HEK293 (cell line): ENCODE results near the gene ANAPC2.

Experiments used
- ZBTB17 ChIP-seq: fragments of 450-650 bp; formaldehyde crosslinking; IDR thresholded peaks from 2 replicates; pipeline ENCODE4 v1.5.1; 2016; ENCODE audit warnings: missing biosample characterization, missing genetic modification characterization
- ZNF138 ChIP-seq: fragments of 450-650 bp; formaldehyde crosslinking; IDR thresholded peaks from 2 replicates; pipeline ENCODE4 v1.5.1; 2016; ENCODE audit warnings: missing biosample characterization, missing genetic modification characterization, borderline replicate concordance
- ZNF146 ChIP-seq: fragments of 450-650 bp; formaldehyde crosslinking; IDR thresholded peaks from 2 replicates; pipeline ENCODE4 v1.5.1; 2016; ENCODE audit warnings: missing biosample characterization, missing genetic modification characterization
- ZNF239 ChIP-seq: fragments of 450-650 bp; formaldehyde crosslinking; IDR thresholded peaks from 2 replicates; pipeline ENCODE4 v1.5.1; 2016; ENCODE audit warnings: missing biosample characterization, missing genetic modification characterization
- ZNF37A ChIP-seq: fragments of 450-650 bp; IDR thresholded peaks from 2 replicates; pipeline ENCODE4 v1.5.1; 2018; ENCODE audit warnings: missing biosample characterization, missing genetic modification characterization
- TF ChIP-seq, protein P1 (sequence below): fragments of 450-650 bp; formaldehyde crosslinking; IDR thresholded peaks from 2 replicates; pipeline ENCODE4 v1.5.1; 2016; ENCODE audit warnings: missing biosample characterization, missing genetic modification characterization
- TF ChIP-seq, protein P2 (sequence below): fragments of 450-650 bp; IDR thresholded peaks from 2 replicates; pipeline ENCODE4 v1.5.1; 2018; ENCODE audit warnings: missing biosample characterization, missing genetic modification characterization

DNA sequence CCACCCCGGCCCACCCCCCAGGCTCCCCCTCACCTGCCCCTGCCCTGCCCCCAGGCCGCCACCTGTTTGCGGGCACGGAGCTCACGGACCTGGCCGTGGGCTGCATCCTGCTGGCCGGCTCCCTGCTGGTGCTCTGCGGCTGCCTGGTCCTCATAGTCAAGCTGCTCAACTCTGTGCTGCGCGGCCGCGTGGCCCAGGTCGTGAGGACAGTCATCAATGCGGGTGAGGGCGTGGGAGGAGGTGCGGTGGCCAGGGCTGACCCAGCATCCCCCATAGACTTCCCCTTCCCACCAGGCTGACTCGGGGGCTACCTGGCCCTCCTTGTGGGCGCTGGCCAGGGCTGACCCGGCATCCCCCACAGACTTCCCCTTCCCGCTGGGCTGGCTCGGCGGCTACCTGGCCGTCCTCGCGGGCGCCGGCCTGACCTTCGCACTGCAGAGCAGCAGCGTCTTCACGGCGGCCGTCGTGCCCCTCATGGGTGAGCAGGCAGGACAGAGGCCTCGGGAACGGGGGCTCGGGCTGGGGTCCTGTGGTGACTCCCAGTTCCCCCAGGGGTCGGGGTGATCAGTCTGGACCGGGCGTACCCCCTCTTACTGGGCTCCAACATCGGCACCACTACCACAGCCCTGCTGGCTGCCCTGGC lies 45.8 kb upstream of the ANAPC2 start:
- TF ChIP-seq ZNF239 = no peak
- no peak for TF ChIP-seq ZNF37A (tag by site-specific recombination)
- TF ChIP-seq ZNF146 = no peak
- TF ChIP-seq ZBTB17 (tag by site-specific recombination) = no peak
- TF ChIP-seq, protein P1, sequence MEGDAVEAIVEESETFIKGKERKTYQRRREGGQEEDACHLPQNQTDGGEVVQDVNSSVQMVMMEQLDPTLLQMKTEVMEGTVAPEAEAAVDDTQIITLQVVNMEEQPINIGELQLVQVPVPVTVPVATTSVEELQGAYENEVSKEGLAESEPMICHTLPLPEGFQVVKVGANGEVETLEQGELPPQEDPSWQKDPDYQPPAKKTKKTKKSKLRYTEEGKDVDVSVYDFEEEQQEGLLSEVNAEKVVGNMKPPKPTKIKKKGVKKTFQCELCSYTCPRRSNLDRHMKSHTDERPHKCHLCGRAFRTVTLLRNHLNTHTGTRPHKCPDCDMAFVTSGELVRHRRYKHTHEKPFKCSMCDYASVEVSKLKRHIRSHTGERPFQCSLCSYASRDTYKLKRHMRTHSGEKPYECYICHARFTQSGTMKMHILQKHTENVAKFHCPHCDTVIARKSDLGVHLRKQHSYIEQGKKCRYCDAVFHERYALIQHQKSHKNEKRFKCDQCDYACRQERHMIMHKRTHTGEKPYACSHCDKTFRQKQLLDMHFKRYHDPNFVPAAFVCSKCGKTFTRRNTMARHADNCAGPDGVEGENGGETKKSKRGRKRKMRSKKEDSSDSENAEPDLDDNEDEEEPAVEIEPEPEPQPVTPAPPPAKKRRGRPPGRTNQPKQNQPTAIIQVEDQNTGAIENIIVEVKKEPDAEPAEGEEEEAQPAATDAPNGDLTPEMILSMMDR (tag by site-specific recombination) = no peak
- TF ChIP-seq, protein P2, sequence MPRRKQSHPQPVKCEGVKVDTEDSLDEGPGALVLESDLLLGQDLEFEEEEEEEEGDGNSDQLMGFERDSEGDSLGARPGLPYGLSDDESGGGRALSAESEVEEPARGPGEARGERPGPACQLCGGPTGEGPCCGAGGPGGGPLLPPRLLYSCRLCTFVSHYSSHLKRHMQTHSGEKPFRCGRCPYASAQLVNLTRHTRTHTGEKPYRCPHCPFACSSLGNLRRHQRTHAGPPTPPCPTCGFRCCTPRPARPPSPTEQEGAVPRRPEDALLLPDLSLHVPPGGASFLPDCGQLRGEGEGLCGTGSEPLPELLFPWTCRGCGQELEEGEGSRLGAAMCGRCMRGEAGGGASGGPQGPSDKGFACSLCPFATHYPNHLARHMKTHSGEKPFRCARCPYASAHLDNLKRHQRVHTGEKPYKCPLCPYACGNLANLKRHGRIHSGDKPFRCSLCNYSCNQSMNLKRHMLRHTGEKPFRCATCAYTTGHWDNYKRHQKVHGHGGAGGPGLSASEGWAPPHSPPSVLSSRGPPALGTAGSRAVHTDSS (tag by site-specific recombination) = no peak
- TF ChIP-seq ZNF138 = no peak
